Neural crest cell (in vitro differentiated cells): ENCODE results near the gene RAD18. TPM values are rescaled to one million over a fixed set of nuclear protein-coding genes. Genes with fewer than 3 reads are reported as not detected.

Source experiments
- DNase-seq: peaks from one replicate; pipeline ENCODE4 v3.0.0; 2021; ENCODE audit warnings: low read depth, mixed read lengths, low spot score
- H3K27ac Mint-ChIP-seq: one replicate; pipeline ENCODE4 v1.8.0; 2021; ENCODE audit warnings: mild to moderate bottlenecking, mixed read lengths; ENCODE audit not compliant: unreplicated experiment
- H3K27me3 Mint-ChIP-seq: 2 replicates; pipeline ENCODE4 v1.8.0; 2021; ENCODE audit warnings: low read depth, mild to moderate bottlenecking, mixed read lengths
- H3K36me3 Mint-ChIP-seq: 2 replicates; pipeline ENCODE4 v1.8.0; 2021; ENCODE audit warnings: low read depth, mild to moderate bottlenecking, mixed read lengths
- H3K4me1 Mint-ChIP-seq: 2 replicates; pipeline ENCODE4 v1.8.0; 2021; ENCODE audit warnings: mixed read lengths
- H3K4me3 Mint-ChIP-seq: one replicate; pipeline ENCODE4 v1.8.0; 2021; ENCODE audit warnings: mild to moderate bottlenecking, mixed read lengths
- H3K9me3 Mint-ChIP-seq: 2 replicates; pipeline ENCODE4 v1.8.0; 2021; ENCODE audit warnings: mixed read lengths
- CTCF ChIP-seq: fragments of 200-600 bp; sonication (generic); conservative IDR thresholded peaks from 2 replicates; pipeline ENCODE4 v1.5.0; 2021; ENCODE audit warnings: antibody characterized with exemption, mild to moderate bottlenecking
- total RNA-seq: library from RNA; stranded (reverse); gene quantifications from 2 replicates; pipeline ENCODE4 v1.2.1, GENCODE V29; 2021

The RAD18 gene
- total RNA-seq, 1 donor from 2014 or later = 36.3 TPM

GRCh38 chr3:8993331-8993730 lies 30.1 kb upstream of the RAD18 start:
- Mint-ChIP-seq H3K9me3 (no peaks in the 10 kb centered on the region), H3K36me3 (peaks cover 10% of the 10 kb centered on the region), H3K4me1 (peaks cover 13% of the 10 kb centered on the region), H3K27ac (no peak overlapping the region), H3K4me3 (no peak overlapping the region), H3K27me3 (no peaks in the 10 kb centered on the region)
- TF ChIP-seq CTCF = no peak
- DNase-seq = no peak

GRCh38 chr3:8992854-8993253 lies 29.6 kb upstream of the RAD18 start:
- H3K36me3 Mint-ChIP-seq = peaks cover 10% of the 10 kb centered on the region

GRCh38 chr3:8992199-8992598 lies 28.9 kb upstream of the RAD18 start:
- Mint-ChIP-seq H3K27me3 (no peaks in the 10 kb centered on the region), H3K4me3 (no peak overlapping the region), H3K9me3 (no peaks in the 10 kb centered on the region), H3K4me1 (peaks cover 19% of the 10 kb centered on the region), H3K27ac (no peak overlapping the region), H3K36me3 (peaks cover 10% of the 10 kb centered on the region)
- no peak for DNase-seq
- no peak for TF ChIP-seq CTCF

More at GRCh38 chr3:8992854-8993253, 29.6 kb upstream of the RAD18 start:
- H3K4me1 Mint-ChIP-seq = peaks cover 18% of the 10 kb centered on the region
- no peak for DNase-seq
- H3K27ac Mint-ChIP-seq = no peak overlapping the region
- no peaks in the 10 kb centered on the region for H3K27me3 Mint-ChIP-seq
- no peak overlapping the region for H3K4me3 Mint-ChIP-seq
- no peaks in the 10 kb centered on the region for H3K9me3 Mint-ChIP-seq
- TF ChIP-seq CTCF = no peak

GRCh38 chr3:8990266-8991215 lies 27.3 kb upstream of the RAD18 start:
- Mint-ChIP-seq H3K27me3 (no peaks in the 10 kb centered on the region), H3K4me1 (peaks cover 12% of the 10 kb centered on the region), H3K27ac (no peak overlapping the region), H3K4me3 (no peak overlapping the region), H3K36me3 (peaks cover 10% of the 10 kb centered on the region), H3K9me3 (no peaks in the 10 kb centered on the region)
- TF ChIP-seq CTCF = no peak
- DNase-seq = no peak

GRCh38 chr3:8988791-8989558 lies 25.7 kb upstream of the RAD18 start:
- no peak for TF ChIP-seq CTCF
- Mint-ChIP-seq H3K9me3 (no peaks in the 10 kb centered on the region), H3K27ac (no peak overlapping the region), H3K4me1 (peaks cover 14% of the 10 kb centered on the region), H3K36me3 (peaks cover 10% of the 10 kb centered on the region), H3K4me3 (no peak overlapping the region), H3K27me3 (no peaks in the 10 kb centered on the region)
- no peak for DNase-seq
